ENCODE results near the gene TAS1R3.

The TAS1R3 gene

GRCh38 chr1:1309251-1310108, 21.6 kb upstream of the TAS1R3 start:
- DNase-seq = peak; percentile 65

DNA sequence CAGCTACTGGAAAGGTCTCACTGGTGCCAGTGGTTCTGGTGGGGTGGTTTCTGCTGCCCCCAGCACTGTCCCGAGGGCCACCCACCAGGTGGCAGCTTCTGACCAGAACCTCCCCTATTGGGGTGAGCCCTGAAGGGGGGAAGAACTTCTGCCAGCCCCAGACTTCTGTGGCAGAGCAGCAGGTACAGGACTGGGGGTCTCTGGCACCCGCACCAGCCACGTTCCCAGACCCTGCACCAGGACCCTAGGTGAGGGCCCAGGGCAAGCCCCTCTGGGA, 21.0 kb upstream of the TAS1R3 start:
- no peak for DNase-seq

GRCh38 chr1:1310476-1311053, 20.5 kb upstream of the TAS1R3 start:
- no peak for DNase-seq

GRCh38 chr1:1311107-1312104, 19.7 kb upstream of the TAS1R3 start:
- DNase-seq = no peak

DNA sequence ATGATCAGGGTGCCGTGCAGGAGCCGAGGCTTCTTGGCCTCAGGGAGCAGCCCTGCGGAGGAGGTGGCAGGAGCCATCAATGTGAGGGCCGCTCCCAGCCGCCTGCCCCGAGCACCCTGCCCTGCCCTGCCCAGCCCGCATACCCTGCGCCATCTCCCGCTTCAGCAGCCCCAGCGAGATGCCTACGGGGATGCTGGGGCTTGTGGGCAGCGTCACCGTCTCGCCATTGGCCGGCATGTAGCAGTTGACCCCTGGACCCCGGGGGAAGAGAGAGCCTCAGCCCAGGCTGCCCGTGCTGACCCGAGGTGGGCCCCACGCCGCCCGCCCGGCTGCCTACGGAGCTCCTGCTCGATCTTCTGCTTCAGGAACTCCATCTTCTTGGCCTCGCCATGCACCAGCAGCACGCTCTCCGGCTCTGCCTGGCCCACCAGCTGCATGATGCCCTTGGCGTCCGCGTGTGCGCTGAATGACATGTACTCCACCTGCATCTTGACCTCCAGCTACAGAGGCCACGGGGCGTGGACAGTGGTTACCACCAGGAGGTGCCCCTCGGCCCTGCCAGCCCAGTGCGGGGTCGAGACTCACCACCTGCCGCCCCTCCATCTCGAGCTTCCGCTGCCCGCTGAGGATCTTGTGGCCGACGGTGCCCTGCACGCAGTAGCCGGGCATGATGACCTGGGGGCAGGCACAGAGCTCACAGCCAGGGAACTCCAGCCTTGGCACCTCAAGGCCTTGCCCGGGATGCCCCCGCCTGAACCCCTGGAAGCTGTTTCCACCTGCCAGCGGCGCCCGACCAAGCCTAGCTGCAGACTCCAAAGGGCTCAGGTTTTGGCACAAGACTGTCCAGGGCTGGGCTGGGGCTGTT, 18.4 kb upstream of the TAS1R3 start:
- no peak for DNase-seq

DNA sequence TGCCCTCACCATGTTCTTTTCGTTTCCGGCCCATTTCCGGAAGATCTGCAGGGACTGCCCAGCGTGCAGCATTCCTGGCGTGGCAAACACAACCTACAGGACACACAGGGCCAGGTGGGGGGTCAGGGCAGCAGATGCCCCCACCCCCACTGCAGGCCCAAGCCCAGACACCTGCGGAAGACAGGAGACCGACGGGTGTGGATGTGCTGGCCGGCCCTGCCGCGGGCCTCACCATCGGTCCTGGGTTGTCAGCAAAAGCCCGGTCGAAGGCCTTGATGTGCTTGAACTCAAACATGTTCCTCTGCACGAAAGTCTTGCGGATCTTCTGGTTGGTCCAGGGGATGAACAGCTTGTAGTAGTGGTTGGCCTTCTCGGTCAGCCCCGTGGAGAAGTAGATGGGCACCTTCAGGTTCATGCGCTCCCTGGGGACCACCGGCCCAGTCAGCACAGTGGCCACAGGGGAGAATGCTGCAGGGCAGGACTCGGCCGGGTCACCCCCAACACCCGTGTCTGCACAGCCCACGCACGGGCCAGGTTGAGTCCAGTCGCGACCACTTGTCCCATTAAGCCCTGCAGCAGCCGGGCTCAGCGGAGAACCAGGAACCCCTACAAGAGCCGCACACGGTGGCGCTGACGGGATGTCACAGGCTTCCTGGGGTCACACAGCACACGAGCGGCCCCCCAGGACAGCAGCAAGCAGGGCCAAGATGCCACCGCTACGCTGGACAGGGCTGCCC, 17.4 kb upstream of the TAS1R3 start:
- DNase-seq = no peak

- no peak for DNase-seq
Measured at GRCh38 chr1:1314237-1314586, 16.9 kb upstream of the TAS1R3 start.

- no peak for DNase-seq
Measured at GRCh38 chr1:1314678-1315335, 16.3 kb upstream of the TAS1R3 start.

DNA sequence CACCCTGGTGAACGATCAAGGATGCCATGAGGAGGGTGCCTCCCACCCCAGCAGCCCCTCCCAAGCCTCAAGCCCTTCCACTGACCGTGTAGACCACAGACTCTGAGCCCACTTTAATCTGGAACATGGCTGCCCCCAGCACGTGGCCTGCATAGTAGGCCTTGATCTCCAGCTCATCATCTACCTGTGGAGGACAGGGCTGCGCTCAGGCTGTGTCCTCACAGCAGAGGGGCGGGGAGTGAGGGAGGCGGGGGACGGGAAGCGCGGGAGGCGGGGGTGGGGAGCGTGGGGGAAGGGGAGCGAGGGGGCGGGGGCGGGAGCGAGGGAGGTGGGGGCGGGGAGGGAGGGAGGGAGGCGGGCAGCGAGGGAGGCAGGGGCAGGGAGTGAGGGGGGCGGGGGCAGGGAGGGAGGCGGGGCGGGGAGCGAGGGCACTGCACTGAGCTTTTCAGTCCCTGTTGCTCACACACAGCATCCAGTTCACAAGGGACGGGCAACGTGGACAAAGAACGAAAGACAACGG, 15.6 kb upstream of the TAS1R3 start:
- peak; percentile 92 for DNase-seq

DNA sequence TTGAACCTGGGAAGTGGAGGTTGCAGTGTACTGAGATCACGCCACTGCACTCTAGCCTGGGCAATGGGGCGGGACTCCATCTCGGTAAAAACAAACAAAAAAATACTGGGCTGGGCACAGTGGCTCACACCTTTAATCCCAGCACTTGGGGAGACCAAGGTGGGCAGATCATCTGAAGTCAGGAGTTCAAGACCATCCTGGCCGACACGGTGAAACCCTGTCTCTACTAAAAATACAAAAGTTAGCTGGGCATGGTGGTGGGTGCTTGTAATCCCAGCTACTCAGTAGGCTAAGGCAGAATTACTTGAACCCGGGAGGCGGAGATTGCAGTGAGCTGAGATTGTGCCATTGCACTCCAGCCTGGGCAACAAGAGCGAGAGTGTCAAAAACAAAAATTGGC, 14.9 kb upstream of the TAS1R3 start:
- peak; percentile 66 for DNase-seq

GRCh38 chr1:1317420-1317819, 13.7 kb upstream of the TAS1R3 start:
- DNase-seq = no peak

- peak; percentile 98 for DNase-seq
Measured at GRCh38 chr1:1318131-1318652, 12.9 kb upstream of the TAS1R3 start.

DNA sequence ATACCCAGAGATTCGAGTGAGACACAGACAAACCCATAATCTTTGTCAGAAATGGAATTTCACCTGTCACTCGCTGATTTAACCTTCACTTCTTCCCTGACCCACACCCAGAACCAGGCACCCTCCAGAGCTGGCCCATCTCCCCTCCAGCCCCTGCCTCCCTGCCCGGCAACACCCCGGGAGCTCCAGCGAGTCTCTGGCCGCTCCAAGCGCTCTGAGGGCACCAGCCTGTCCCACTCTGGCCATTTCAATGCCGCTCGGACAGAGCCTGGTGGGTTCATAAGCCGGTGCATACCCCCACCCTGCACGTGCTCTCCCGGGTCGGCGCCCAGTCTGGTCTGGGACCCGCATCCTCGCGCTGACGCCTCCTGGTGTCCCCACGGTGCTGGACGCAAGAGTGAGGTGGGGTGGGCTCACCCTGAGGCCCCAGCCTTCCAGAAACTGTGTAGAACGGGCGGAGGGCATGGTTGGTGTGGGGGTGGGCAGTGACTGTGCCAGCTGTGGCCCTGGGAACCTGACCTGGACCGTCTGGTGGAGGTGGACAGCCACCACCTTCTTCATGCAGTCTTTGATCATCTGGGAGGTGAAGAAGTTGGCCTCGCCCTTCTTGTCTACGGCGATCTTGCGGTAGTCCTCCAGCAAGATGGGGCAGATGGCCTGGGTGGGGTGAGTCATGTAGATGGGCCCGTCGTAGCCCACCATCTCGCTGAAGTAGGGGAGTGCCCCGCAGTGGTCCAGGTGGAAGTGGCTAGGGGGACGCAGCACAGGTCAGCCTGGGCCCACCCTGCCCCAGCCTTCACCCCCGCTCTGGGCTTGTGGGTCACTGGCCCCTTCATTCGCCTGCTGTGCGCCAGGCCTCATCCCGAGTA, 12.1 kb upstream of the TAS1R3 start:
- DNase-seq = no peak

- DNase-seq = no peak
Measured at GRCh38 chr1:1319646-1319941, 11.5 kb upstream of the TAS1R3 start.

- DNase-seq = no peak
Measured at GRCh38 chr1:1320666-1321448, 10.2 kb upstream of the TAS1R3 start.

GRCh38 chr1:1321477-1321876, 9.6 kb upstream of the TAS1R3 start:
- DNase-seq = no peak

GRCh38 chr1:1322418-1322817, 8.7 kb upstream of the TAS1R3 start:
- DNase-seq = no peak

- no peak for DNase-seq
Measured at GRCh38 chr1:1322952-1323351, 8.1 kb upstream of the TAS1R3 start.

- no peak for DNase-seq
Measured at GRCh38 chr1:1324084-1324523, 7.0 kb upstream of the TAS1R3 start.
